Suppressor macrophage treated with lipopolysaccharide for 1 hour (primary cell): ENCODE data around the gene CD44.

Experiments
- DNase-seq, 3 donors: peaks; one replicate each; pipeline ENCODE4 v3.0.0-alpha.2; 2020 to 2022

Gene CD44

DNA sequence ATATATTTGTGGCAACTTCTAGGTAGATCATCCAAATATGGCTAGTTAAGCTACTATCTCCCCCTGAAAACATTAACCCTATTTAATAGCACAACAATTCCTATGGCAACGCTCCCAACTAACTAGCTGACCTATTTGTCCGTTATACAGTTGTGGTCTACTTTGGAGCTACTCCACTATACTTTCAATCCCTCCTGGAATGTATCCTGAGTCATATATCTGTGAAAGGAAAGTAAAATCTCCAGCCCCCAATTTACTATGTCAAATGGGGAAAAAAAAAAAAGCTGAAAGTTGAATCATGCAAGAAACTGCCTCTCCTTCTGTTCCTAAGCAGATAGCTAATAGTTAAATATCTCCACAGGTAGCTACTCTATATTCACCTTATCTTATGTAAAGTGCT is 128.5 kb downstream of the CD44 start:
- DNase-seq: peak in 1 of 3 donors; percentile 51

DNA sequence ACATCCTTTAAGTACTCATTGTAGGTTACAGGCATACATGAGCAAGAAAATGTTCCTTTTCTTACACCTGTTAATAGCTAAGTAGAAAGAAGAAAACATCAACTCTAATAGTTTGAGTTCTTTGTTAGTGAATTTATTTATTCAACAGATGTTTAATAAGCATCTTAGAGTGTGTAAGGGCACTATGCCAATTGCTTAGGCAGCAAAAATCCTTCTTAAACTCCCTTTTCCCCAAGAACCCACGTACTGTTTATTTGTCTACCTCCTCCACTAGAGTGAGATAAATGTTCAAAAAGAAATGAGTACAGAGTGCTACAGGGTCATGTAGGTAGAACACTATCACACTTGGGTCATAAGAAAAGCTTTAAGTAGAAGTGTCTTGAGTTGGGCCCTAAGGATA is 131.4 kb downstream of the CD44 start:
- no peak for DNase-seq

- no peak for DNase-seq
These were observed 132.1 kb downstream of the CD44 start for GRCh38 chr11:35271031-35271430.

DNA sequence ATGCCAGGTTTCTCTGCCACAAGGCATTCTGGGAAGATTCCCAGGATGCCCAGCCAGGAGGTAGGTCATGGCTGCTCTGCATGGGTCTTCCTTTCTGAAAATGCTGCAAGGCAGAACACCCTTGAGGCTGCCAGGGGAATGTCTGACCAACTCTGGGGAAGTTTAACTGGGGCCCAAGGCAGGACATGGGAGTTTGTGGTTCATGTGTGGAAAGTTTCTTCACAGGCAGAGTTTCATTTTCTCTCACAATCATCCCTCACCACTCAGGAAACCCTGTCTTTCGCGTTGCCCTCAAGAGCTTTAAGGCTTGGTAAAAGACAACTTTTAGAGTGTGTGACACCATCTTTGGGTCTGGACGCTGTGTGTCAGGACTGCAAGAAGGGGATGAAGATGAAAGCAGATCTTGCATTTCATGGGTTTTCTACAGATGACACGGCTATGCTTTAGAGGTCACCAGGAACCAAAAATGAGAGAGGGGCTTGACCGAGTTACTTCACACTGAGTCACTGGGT is 133.5 kb downstream of the CD44 start:
- DNase-seq: peak; percentile 66 to 82 (median 67)

DNA sequence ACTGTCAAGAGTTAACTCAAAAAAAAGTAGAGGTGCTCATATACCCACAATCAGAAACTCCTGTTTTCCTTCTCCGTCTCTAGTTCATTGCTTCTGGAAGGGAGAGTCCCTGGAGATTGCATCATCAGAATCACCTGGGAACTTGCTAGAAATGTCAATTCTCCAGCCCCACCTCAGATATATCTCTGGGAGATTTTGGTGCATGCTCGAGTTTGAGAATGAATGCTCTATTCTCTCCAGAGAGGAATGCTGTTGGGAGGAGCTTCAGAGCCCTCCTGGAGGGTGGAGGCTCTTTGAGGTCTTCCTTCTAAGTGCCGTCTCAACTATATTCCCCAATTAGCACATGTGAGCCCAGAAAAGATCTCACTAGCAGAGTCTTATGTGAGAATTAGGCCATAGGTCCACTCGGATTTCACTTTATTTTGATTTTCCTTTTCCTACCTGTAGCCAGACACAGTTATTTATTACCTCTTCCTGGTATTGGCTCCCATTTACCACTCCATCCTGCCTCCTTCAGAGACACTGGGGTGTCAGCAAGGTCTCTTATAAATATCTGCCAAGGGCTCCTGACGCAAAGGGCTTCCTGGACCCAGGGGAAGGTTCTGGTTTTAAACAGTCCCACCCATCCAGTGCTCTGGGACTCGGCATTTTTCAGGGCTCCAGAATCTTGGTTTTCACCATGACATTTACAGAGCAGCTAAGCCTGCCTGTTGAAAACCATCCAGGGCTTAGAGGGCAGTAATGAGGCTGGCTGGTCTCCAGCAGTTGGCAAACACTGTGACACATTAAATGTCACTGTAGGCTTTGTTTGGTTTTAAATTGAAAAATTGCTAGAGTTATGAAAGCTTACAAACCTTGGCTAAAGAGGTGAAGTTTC is 136.2 kb downstream of the CD44 start:
- peak in 2 of 3 donors; percentile 37 to 49 for DNase-seq

- no peak for DNase-seq
These were observed 136.8 kb downstream of the CD44 start for GRCh38 chr11:35275786-35276170.

- DNase-seq: peak in 2 of 3 donors; percentile 23 to 27
These were observed 137.6 kb downstream of the CD44 start for GRCh38 chr11:35276396-35277145.

DNA sequence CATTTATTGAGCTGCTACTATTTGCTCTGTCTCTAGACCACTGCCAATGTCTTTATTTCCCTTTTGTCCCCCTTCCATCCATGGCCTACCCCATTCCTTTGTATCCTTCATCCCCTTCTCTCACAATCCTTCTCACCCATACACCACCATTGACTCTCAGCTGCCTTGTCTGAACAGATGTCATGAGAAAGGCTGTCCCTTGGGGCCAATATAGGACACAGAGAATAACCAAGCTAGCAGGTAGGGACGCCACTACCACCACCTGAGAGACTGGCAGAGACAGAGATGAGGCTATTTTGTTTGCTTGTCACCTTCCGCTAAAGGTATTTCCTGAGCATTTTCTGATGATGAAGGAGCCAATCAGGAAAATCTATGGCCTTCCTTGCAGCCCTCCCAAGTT is 138.9 kb downstream of the CD44 start:
- DNase-seq: no peak

DNA sequence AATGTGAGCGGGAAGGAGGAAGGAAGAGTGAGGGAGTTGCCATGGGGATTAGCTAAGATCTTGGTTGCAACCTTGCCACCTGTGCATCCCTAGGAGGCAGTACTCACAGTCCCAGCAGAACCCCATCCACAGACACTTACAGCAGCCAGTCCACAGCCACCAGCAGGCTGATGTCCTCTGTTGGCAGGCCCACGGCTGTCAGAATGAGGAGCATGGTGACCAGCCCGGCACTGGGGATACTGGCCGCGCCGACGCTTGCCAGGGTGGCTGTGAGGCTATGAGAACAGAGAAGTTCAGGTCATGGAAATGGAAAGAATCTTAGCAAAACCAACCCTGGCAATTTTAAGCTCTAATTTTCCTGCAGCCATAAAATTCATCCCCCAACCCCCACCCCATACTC is 141.8 kb downstream of the CD44 start:
- DNase-seq: no peak

- no peak for DNase-seq
These were observed 142.3 kb downstream of the CD44 start for GRCh38 chr11:35281169-35281688.
